Fibroblast of the aortic adventitia (primary cell): ENCODE data around the gene DNAJC27. TPM values are rescaled to one million over a fixed set of nuclear protein-coding genes. Genes with fewer than 3 reads are reported as not detected.

ENCODE experiments used
- DNase-seq: peaks from one replicate; pipeline ENCODE4 v3.0.0-alpha.2; 2010; ENCODE audit warnings: low read depth
- H3K4me3 ChIP-seq: 2 replicates; pipeline ENCODE4 v1.5.1; 2011; ENCODE audit warnings: low read depth, mild to moderate bottlenecking, control low read depth, low read length, moderate library complexity
- total RNA-seq: library from RNA; depleted of rRNA; stranded (reverse); fragments of >200 nt; gene quantifications from 2 replicates; pipeline ENCODE4 v1.2.3, GENCODE V29; 2012; ENCODE audit warnings: low replicate concordance
- TF ChIP-seq, protein P1 (sequence below): IDR thresholded peaks from 2 replicates; pipeline ENCODE4 v1.5.1; 2011; ENCODE audit warnings: mild to moderate bottlenecking, low read length, control low read depth, inconsistent platforms; ENCODE audit not compliant: insufficient read depth

The DNAJC27 gene
- total RNA-seq, 1 donor: 5.6 TPM

DNA sequence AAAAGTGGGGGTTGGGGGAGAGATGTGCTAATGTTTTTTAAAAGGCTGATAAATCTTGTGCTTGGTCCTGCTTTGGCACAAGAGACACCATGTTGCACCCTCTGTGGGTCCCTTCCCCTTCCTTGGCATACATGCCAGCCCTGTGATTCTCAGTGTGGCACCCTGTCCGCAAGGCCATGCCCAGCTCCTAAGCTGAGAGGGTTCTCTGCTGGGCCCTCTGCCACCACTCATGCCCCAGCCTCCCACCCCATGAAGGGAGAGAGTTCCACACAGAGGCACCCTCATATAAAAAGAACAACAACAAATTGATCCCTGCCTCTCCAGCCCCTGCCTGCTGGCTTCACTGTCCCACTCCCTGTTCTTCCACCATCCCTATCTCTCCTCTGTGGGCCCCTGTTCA is 49.2 kb downstream of the DNAJC27 start:
- H3K4me3 ChIP-seq: no peak overlapping the region
- TF ChIP-seq, protein P1, sequence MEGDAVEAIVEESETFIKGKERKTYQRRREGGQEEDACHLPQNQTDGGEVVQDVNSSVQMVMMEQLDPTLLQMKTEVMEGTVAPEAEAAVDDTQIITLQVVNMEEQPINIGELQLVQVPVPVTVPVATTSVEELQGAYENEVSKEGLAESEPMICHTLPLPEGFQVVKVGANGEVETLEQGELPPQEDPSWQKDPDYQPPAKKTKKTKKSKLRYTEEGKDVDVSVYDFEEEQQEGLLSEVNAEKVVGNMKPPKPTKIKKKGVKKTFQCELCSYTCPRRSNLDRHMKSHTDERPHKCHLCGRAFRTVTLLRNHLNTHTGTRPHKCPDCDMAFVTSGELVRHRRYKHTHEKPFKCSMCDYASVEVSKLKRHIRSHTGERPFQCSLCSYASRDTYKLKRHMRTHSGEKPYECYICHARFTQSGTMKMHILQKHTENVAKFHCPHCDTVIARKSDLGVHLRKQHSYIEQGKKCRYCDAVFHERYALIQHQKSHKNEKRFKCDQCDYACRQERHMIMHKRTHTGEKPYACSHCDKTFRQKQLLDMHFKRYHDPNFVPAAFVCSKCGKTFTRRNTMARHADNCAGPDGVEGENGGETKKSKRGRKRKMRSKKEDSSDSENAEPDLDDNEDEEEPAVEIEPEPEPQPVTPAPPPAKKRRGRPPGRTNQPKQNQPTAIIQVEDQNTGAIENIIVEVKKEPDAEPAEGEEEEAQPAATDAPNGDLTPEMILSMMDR: no peak
- DNase-seq: no peak

- TF ChIP-seq, protein P1: no peak
- H3K4me3 ChIP-seq: peak overlapping the region; percentile 76
- DNase-seq: no peak
Observed at GRCh38 chr2:24920809-24921441, 50.8 kb downstream of the DNAJC27 start.

- DNase-seq: peak; percentile 29
- TF ChIP-seq, protein P1: no peak
- peak within 1 kb of the TSS; percentile 76 for H3K4me3 ChIP-seq
Observed at GRCh38 chr2:24920098-24920808, 51.5 kb downstream of the DNAJC27 start, which contains the start of gene ADCY3. Gene ADCY3 (minus strand): TSS chr2:24920237. CDS start chr2:24918987, 1,250 bp downstream.

- H3K4me3 ChIP-seq: peak overlapping the region; percentile 76
- TF ChIP-seq, protein P1: no peak
- DNase-seq: no peak
Observed at GRCh38 chr2:24919506-24920097, 52.2 kb downstream of the DNAJC27 start.

GRCh38 chr2:24919037-24919505 is 52.7 kb downstream of the DNAJC27 start:
- peak overlapping the region; percentile 76 for H3K4me3 ChIP-seq
- DNase-seq: no peak
- TF ChIP-seq, protein P1: no peak

DNA sequence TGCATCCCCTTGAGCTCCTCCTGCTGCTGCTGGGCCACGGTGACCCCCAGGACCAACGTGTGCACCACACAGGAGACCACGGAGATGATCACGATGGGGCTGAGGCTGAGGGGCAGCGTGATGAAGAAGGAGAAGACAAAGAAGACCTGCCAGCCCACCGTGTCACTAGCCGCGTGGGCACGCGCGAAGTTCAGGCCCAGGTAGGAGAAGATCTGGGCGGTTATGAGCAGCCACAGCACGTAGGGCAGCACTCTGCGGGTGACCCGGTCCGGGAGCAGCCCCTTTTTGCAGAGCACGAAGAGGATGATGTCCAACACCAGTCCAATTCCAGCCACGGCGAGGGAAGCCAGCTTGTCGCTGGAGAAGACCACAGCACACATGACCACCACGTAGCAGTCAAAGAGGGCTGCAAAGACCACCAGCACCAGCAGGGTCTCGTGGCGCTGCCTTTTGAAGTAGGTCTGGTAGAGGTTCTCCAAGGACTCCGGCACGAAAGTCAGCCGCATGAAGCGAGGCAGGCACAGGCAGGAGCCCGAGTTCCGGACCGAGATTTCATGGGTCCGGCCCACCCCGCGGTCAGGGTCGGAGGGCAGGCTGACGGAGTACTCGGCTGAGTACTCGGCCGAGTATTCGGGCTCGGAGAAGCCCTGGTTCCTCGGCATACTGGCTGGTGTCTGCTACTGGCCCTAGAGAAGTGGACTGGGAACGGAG is 53.3 kb downstream of the DNAJC27 start:
- TF ChIP-seq, protein P1: no peak
- no peak for DNase-seq
- peak overlapping the region; percentile 76 for H3K4me3 ChIP-seq
